ENCODE measurements around the gene RAB25. TPM values are rescaled to one million over a fixed set of nuclear protein-coding genes. Genes with fewer than 3 reads are reported as not detected.

The RAB25 gene
- total and polyA plus RNA-seq, 2 of the 13 experiments (the other 11 are each of a cell fraction or from before 2014, with no cell fraction given), result 0.20 to 0.22 TPM

GRCh38 chr1:156025876-156026275 lies 35.1 kb upstream of the RAB25 start (continued):
- no peak for TF ChIP-seq FIP1L1 (IDR thresholded peaks at IDR 0.05; ENCODE audit: borderline replicate concordance, insufficient read depth, low read depth, low read length)
- no peak for TF ChIP-seq AKAP8 (CRISPR knock-in tag; IDR thresholded peaks at IDR 0.05)
- no peak for TF ChIP-seq ZNF451 (CRISPR knock-in tag; IDR thresholded peaks at IDR 0.05)
- TF ChIP-seq HOXA3 (CRISPR knock-in tag; IDR thresholded peaks at IDR 0.05), result peak; percentile 21; the same call in 1 of the 2 replicates
- no peak for TF ChIP-seq MAFG (CRISPR knock-in tag; IDR thresholded peaks at IDR 0.05)
- no peak for TF ChIP-seq ATM (IDR thresholded peaks at IDR 0.05; ENCODE audit: borderline replicate concordance)
- TF ChIP-seq ZNF891 (CRISPR knock-in tag; IDR thresholded peaks at IDR 0.05), result no peak
- no peak for TF ChIP-seq MXD4 (CRISPR knock-in tag; IDR thresholded peaks at IDR 0.05)
- no peak for TF ChIP-seq CCDC6 (CRISPR knock-in tag; IDR thresholded peaks at IDR 0.05)
- TF ChIP-seq CTCF (CRISPR knock-in tag; IDR thresholded peaks at IDR 0.05), result peak; percentile 84
- TF ChIP-seq ATF2 (CRISPR knock-in tag; IDR thresholded peaks at IDR 0.05), result no peak
- no peak for TF ChIP-seq IKZF1 (IDR thresholded peaks at IDR 0.05)
- 0 out of 2 replicates have a peak, but pooled peaks have one; percentile 17 for TF ChIP-seq FOXA3 (CRISPR knock-in tag; IDR thresholded peaks at IDR 0.05)
- no peak for TF ChIP-seq ZNF550 (CRISPR knock-in tag; IDR thresholded peaks at IDR 0.05; ENCODE audit: borderline replicate concordance)
- no peak for TF ChIP-seq PCBP1 (IDR thresholded peaks at IDR 0.05; ENCODE audit: borderline replicate concordance, low read depth, low read length)
- no peak for TF ChIP-seq ATF3 (CRISPR knock-in tag; IDR thresholded peaks at IDR 0.05)
- TF ChIP-seq REXO4 (CRISPR knock-in tag; IDR thresholded peaks at IDR 0.05; ENCODE audit: borderline replicate concordance), result no peak
- TF ChIP-seq POLR2AphosphoS5 (IDR thresholded peaks at IDR 0.05; ENCODE audit: low read depth, low read length), result no peak
- TF ChIP-seq MAX (IDR thresholded peaks at IDR 0.05), result peak; percentile 14; the same call in 1 of the 2 replicates
- TF ChIP-seq KDM2A (CRISPR knock-in tag; IDR thresholded peaks at IDR 0.05; ENCODE audit: borderline replicate concordance, low read depth), result peak; percentile 69; the same call in 1 of the 2 replicates
- TF ChIP-seq NFYB (CRISPR knock-in tag; IDR thresholded peaks at IDR 0.05), result no peak
- no peak for TF ChIP-seq SMARCC2 (IDR thresholded peaks at IDR 0.05)
- no peak for TF ChIP-seq SRSF9 (IDR thresholded peaks at IDR 0.05; ENCODE audit: borderline replicate concordance, insufficient read depth, low read depth, low read length, poor library complexity, severe bottlenecking)
- TF ChIP-seq NR2F6 (IDR thresholded peaks at IDR 0.05), result no peak
- peak; percentile 17; the same call in 1 of the 2 replicates for TF ChIP-seq NR2F6 (CRISPR knock-in tag; IDR thresholded peaks at IDR 0.05)
